Ishikawa (cell line): ENCODE measurements around the gene OGFR.

Experiments used
- CREB1 ChIP-seq: IDR thresholded peaks from 2 replicates; pipeline ENCODE4 v1.6.1; 2012; ENCODE audit warnings: low read depth
- EP300 ChIP-seq: IDR thresholded peaks from 2 replicates; pipeline ENCODE4 v1.6.1; 2012; ENCODE audit warnings: borderline replicate concordance
- NFIC ChIP-seq: IDR thresholded peaks from 2 replicates; pipeline ENCODE4 v1.6.1; 2012
- TAF1 ChIP-seq: IDR thresholded peaks from 2 replicates; pipeline ENCODE4 v1.6.1; 2012; ENCODE audit warnings: low read depth, mild to moderate bottlenecking
- TF ChIP-seq, protein P1 (sequence below): IDR thresholded peaks from 2 replicates; pipeline ENCODE4 v1.6.1; 2012; ENCODE audit warnings: low read depth, mild to moderate bottlenecking

GRCh38 chr20:62840244-62841197 is 35.9 kb downstream of the OGFR start:
- TF ChIP-seq TAF1 (no peak), CREB1 (no peak), EP300 (no peak), NFIC (no peak)
- TF ChIP-seq, protein P1, sequence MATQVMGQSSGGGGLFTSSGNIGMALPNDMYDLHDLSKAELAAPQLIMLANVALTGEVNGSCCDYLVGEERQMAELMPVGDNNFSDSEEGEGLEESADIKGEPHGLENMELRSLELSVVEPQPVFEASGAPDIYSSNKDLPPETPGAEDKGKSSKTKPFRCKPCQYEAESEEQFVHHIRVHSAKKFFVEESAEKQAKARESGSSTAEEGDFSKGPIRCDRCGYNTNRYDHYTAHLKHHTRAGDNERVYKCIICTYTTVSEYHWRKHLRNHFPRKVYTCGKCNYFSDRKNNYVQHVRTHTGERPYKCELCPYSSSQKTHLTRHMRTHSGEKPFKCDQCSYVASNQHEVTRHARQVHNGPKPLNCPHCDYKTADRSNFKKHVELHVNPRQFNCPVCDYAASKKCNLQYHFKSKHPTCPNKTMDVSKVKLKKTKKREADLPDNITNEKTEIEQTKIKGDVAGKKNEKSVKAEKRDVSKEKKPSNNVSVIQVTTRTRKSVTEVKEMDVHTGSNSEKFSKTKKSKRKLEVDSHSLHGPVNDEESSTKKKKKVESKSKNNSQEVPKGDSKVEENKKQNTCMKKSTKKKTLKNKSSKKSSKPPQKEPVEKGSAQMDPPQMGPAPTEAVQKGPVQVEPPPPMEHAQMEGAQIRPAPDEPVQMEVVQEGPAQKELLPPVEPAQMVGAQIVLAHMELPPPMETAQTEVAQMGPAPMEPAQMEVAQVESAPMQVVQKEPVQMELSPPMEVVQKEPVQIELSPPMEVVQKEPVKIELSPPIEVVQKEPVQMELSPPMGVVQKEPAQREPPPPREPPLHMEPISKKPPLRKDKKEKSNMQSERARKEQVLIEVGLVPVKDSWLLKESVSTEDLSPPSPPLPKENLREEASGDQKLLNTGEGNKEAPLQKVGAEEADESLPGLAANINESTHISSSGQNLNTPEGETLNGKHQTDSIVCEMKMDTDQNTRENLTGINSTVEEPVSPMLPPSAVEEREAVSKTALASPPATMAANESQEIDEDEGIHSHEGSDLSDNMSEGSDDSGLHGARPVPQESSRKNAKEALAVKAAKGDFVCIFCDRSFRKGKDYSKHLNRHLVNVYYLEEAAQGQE: no peak
